ENCODE measurements around the gene ASB2. TPM values are rescaled to one million over a fixed set of nuclear protein-coding genes. Genes with fewer than 3 reads are reported as not detected.

Gene ASB2
- total RNA-seq, 1 experiment from 2014 or later, result 0.35 TPM

GRCh38 chr14:94014382-94014781, 38.0 kb upstream of the ASB2 start:
- H3T11ph ChIP-seq (ENCODE audit: low read length), result no peak overlapping the region
- H3K27me3 Mint-ChIP-seq (ENCODE audit: low read depth), result peaks cover 19% of the 10 kb centered on the region
- no peak for DNase-seq
- H3K4me1 Mint-ChIP-seq, result peaks cover 3 to 17% of the 10 kb centered on the region in 2 experiments; a peak in 3 of 4 replicates
- no peaks in the 10 kb centered on the region for H3K9me3 ChIP-seq (ENCODE audit: control insufficient read depth, low read depth, low read length)
- no CpG with 5 or more reads among the region's 6 CpGs for WGBS (ENCODE audit: extremely low coverage, insufficient read length, low lambda C conversion rate)
- H3K27me3 ChIP-seq (ENCODE audit: insufficient read depth, low read length), result no peaks in the 10 kb centered on the region
- H3K4me3 Mint-ChIP-seq, result no peak overlapping the region
- no peak overlapping the region for H4K91ac ChIP-seq (ENCODE audit: insufficient read length, low read depth, low read length)
- H3K23me2 ChIP-seq (ENCODE audit: insufficient read length, low read depth, low read length, poor library complexity, severe bottlenecking), result no peaks in the 10 kb centered on the region
- H3K9ac ChIP-seq (ENCODE audit: extremely low read depth, insufficient read length, low read length), result no peak overlapping the region
- no peak overlapping the region for H2BK120ac ChIP-seq (ENCODE audit: low read depth, low read length, poor library complexity, severe bottlenecking)
- H2BK12ac ChIP-seq (ENCODE audit: insufficient read length, low read depth, low read length), result no peak overlapping the region
- H4K5ac ChIP-seq (ENCODE audit: insufficient read length, low read depth, low read length), result no peak overlapping the region
- no peaks in the 10 kb centered on the region for H3K4me1 ChIP-seq (ENCODE audit: insufficient read depth, low read length)
- H3K4ac ChIP-seq (ENCODE audit: low read depth, low read length), result no peak overlapping the region
- H2AK5ac ChIP-seq (ENCODE audit: insufficient read length, low read length), result no peak overlapping the region
- no peak overlapping the region for H3K18ac ChIP-seq (ENCODE audit: insufficient read length, low read depth, low read length)
- H2BK5ac ChIP-seq (ENCODE audit: insufficient read length, low read length), result no peak overlapping the region
- no peaks in the 10 kb centered on the region for H3K79me2 ChIP-seq (ENCODE audit: insufficient read depth, low read length)
- H2BK15ac ChIP-seq (ENCODE audit: low read depth, low read length), result no peak overlapping the region
- no peaks in the 10 kb centered on the region for H3K79me1 ChIP-seq (ENCODE audit: insufficient read depth, low read depth, low read length, poor library complexity, severe bottlenecking)
- H3K27ac Mint-ChIP-seq, result no peak overlapping the region
- no peak overlapping the region for H3K27ac ChIP-seq (ENCODE audit: insufficient read length, low read depth, low read length)
- H3K36me3 Mint-ChIP-seq (ENCODE audit: insufficient read depth in 1 of 3, low read depth in 3 of 3), result no peaks in the 10 kb centered on the region
- H2AFZ ChIP-seq (ENCODE audit: low read length), result no peak overlapping the region
- H3K23ac ChIP-seq (ENCODE audit: insufficient read length, low read depth, low read length), result no peak overlapping the region
- H4K20me1 ChIP-seq (ENCODE audit: control insufficient read depth, insufficient read depth, insufficient read length), result no peaks in the 10 kb centered on the region
- H3K4me2 ChIP-seq (ENCODE audit: insufficient read depth, insufficient read length, low read length), result no peak overlapping the region
- no peak overlapping the region for H3K14ac ChIP-seq (ENCODE audit: insufficient read depth, low read length)
- H3K9me3 Mint-ChIP-seq, result no peaks in the 10 kb centered on the region
- H3K56ac ChIP-seq (ENCODE audit: insufficient read length, low read depth, low read length), result no peak overlapping the region
- no peak for TF ChIP-seq CTCF (conservative IDR thresholded peaks at IDR 0.05)
- H2BK20ac ChIP-seq (ENCODE audit: low read depth, low read length, poor library complexity, severe bottlenecking), result no peak overlapping the region
- H4K8ac ChIP-seq (replicated peaks; ENCODE audit: insufficient read length, low read depth, low read length), result no peak overlapping the region
